ENCODE data around the gene SOCS3. TPM values are rescaled to one million over a fixed set of nuclear protein-coding genes. Genes with fewer than 3 reads are reported as not detected.
A peak's percentile ranks its signal among the peaks of the same experiment; 100 is the strongest.

Gene SOCS3
- total RNA-seq, 1 donor from 2014 or later, result 5.3 TPM

GRCh38 chr17:78355045-78355641 lies 4.7 kb downstream of the SOCS3 start:
- FAIRE-seq, result no peak
- no peak for DNase-seq (ENCODE audit: low spot score in 2 of 2)

GRCh38 chr17:78353834-78354233 lies 6.0 kb downstream of the SOCS3 start:
- FAIRE-seq (no peak), DNase-seq (ENCODE audit: low spot score in 2 of 2) (no peak)

- FAIRE-seq (no peak), DNase-seq (ENCODE audit: low spot score in 2 of 2) (peak; percentile 67 to 70)
These were observed 8.3 kb downstream of the SOCS3 start for GRCh38 chr17:78351449-78352006.

- FAIRE-seq (no peak), DNase-seq (ENCODE audit: low spot score in 2 of 2) (no peak)
These were observed 9.8 kb downstream of the SOCS3 start for GRCh38 chr17:78349891-78350642.

DNA sequence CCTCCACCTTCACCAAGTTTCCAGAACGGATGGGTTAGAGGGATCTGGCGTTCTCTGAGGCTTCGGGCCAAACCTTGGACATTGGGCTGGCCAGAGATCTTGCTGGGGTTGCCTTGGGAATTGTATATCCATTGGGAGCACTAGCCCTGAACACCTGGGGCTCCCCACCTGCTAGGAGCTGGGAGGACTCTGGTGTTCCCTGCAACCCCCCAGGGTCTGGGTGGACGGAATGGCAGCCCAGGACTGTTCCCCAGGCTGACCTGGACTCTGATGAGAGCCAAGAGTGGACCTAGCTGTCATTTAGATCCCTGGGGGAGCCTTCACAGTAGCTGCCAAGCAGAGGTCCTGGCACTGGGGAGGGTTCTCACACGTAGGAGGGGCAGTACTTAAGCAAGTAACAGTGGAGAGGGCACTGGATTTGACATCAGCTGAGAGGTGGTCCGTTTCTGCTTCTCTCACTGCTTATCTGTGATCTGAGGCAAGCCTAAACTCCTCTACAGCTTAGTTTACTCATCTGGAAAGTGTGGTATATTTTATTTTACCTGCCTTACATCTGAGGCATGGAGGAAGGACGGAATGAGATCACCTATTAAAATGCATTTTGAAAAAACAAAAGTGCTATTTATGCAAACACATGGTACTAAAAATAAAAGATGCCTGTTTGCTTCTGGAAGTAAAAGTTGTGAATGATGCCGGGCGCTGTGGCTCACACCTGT lies 11.7 kb downstream of the SOCS3 start:
- no peak for DNase-seq (ENCODE audit: low spot score in 2 of 2)
- no peak for FAIRE-seq

DNA sequence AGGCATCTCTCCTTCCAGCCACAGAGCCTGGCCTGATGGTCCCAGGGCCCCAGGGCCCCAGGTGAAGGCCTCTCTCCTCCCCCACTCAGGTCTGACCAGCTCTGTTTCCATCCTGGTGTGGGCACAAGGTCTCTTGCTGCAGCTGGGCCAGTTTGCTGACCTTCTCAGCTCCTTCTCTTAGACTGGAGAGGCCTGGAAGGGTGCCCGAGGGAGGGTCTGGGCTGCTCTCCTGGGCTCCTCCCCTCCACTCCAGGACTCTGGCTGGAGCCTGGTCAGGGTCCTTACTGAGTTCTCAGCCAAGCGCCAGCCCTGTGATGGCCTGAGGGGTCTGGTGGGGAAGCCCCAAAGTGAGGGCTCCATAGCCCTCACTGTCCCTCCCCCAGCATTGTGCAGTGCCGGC lies 12.4 kb downstream of the SOCS3 start:
- FAIRE-seq, result no peak

GRCh38 chr17:78346605-78347250 lies 13.1 kb downstream of the SOCS3 start:
- DNase-seq (ENCODE audit: low spot score in 2 of 2), result no peak
- no peak for FAIRE-seq

More for the DNA sequence above, 12.4 kb downstream of the SOCS3 start:
- no peak for DNase-seq (ENCODE audit: low spot score in 2 of 2)

DNA sequence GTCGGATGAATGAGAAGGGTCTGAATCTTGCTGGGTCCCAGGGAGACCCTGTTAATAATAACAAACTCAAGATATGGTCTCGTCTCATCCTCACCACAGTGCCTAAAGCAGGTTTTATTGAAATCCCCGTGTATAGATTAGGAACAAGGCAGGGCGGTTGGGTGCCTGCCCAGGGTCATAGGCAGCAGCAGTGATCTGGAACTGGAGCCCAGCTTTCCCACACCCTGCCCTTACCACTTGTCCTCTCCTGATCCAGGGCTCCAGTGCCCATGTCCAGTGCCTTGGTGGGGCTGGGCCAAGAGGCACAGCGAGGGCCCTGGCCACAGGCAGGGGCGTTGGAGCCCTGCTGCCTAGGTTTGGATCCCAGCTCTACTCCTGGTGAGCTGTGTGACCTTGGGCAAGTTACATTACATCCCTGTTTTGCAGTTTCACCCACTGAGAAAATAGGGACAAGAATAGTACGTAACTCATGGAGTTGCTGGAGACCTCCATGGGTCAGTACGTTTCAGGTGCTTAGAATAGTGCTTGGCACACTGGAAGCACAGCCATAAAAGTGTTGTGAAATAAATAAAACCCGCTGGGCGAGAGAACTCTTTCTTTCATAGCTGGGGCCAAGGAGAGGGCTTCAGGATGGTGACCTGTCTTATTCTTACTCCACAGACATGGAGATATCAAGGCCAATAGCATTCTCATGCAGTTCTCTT lies 13.9 kb downstream of the SOCS3 start:
- DNase-seq (ENCODE audit: low spot score in 2 of 2), result no peak
- no peak for FAIRE-seq

GRCh38 chr17:78345172-78345571 lies 14.7 kb downstream of the SOCS3 start:
- no peak for FAIRE-seq

DNA sequence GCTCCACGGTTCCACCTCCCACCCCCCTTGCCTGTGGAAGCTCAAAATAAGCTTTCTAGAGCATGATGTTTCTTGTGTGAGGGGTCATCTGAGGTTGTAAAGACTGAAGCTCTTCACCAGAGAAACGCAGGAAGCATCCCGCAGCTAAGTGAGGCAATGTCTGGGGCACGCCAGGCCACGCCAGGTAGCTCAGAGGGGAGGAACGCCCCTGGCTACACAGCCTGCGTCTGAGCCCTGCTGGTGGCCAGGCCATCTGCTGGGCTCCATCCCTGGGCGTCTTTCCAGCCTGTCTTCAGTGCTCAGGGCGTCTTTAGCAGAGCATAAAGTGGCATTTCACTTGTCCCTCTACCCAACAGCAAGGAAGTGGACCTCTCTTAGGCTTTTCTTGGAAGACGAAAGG lies 15.2 kb downstream of the SOCS3 start:
- no peak for DNase-seq (ENCODE audit: low spot score in 2 of 2)
- FAIRE-seq, result no peak

More at GRCh38 chr17:78345172-78345571, 14.7 kb downstream of the SOCS3 start:
- DNase-seq (ENCODE audit: low spot score in 2 of 2), result no peak

- DNase-seq (ENCODE audit: low spot score in 2 of 2) (no peak), FAIRE-seq (no peak)
These were observed 16.2 kb downstream of the SOCS3 start for GRCh38 chr17:78343543-78344201.

GRCh38 chr17:78343187-78343542 lies 16.7 kb downstream of the SOCS3 start:
- FAIRE-seq (no peak), DNase-seq (ENCODE audit: low spot score in 2 of 2) (no peak)

GRCh38 chr17:78342449-78343186 lies 17.3 kb downstream of the SOCS3 start:
- FAIRE-seq (no peak), DNase-seq (ENCODE audit: low spot score in 2 of 2) (no peak)

DNA sequence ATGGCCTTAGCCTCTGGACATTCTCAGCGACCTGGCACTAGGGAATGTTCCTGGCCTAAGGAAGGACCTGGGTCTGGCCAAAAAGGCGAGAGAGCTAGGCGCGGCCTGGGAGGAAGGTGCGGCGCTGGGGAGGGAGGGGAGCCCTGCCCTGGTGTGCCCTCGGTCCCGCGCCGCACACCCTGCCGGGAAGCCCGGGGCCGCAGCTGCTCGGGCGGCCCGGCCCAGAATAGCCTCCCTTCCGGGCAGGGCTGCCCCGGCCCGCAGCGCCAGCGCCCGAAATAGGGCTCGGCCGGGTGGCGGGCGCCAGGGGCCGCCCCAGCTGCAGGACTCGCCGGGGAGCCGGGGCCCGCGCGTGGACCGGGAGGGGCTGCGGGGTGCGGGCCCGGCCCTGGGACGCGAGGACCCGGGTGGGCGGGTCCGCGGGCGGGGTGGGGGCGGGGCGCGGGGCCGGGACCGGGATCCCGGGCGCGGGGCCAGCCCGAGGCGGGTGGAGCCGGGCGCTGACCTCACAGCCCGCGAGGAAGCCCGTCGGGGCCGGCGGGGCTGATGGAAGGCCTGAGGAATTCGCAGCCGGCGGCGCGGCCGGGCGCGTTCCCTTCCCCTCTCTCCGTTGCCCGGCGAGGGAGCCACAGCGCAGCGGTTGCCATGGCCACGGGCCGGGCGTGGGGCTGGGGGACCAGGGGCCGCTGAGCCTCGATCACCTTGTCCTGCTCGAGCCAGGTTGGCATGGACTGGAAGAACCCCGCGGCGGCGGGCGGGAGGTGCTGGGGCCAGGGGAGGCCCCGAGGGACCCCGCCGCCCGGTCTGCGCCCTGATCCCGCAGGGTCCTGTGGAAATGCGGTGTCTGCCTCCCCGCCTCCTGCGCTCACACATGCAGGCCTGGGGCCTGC lies 18.1 kb downstream of the SOCS3 start:
- DNase-seq (ENCODE audit: low spot score in 2 of 2) (peak; percentile 96 to 98), FAIRE-seq (no peak)

- FAIRE-seq, result no peak
These were observed 19.5 kb downstream of the SOCS3 start for GRCh38 chr17:78340183-78340955.

GRCh38 chr17:78338486-78339259 lies 21.2 kb downstream of the SOCS3 start:
- DNase-seq (ENCODE audit: low spot score in 2 of 2), result no peak
- no peak for FAIRE-seq

More at GRCh38 chr17:78340183-78340955, 19.5 kb downstream of the SOCS3 start:
- DNase-seq (ENCODE audit: low spot score in 2 of 2), result no peak
